ENCODE results near the gene CD160. TPM values are rescaled to one million over a fixed set of nuclear protein-coding genes. Genes with fewer than 3 reads are reported as not detected.

CD160 gene
- total RNA-seq, 1 donor from 2014 or later, result 0.93 TPM

GRCh38 chr1:145729196-145729595 is 9.9 kb downstream of the CD160 start:
- Histone ChIP-seq H3K27me3 (no peaks in the 10 kb centered on the region), H3K4me3 (no peak overlapping the region), H3K9me3 (no peaks in the 10 kb centered on the region), H3K36me3 (no peaks in the 10 kb centered on the region), H3K27ac (no peak overlapping the region), H3K4me1 (no peaks in the 10 kb centered on the region)
- ATAC-seq, result no peak
- no peak for TF ChIP-seq CTCF (IDR thresholded peaks at IDR 0.05)
- intact Hi-C loops (cut with DNase I), result no loop called here
- DNase-seq, result no peak

- no peaks in the 10 kb centered on the region for H3K4me1 ChIP-seq
- no peak overlapping the region for H3K27ac ChIP-seq
- no peak for TF ChIP-seq CTCF (IDR thresholded peaks at IDR 0.05)
- no peaks in the 10 kb centered on the region for H3K9me3 ChIP-seq
- DNase-seq (no peak), ATAC-seq (no peak)
- no peak overlapping the region for H3K4me3 ChIP-seq
- no peaks in the 10 kb centered on the region for H3K27me3 ChIP-seq
- intact Hi-C loops (cut with DNase I), result no loop called here
- H3K36me3 ChIP-seq, result no peaks in the 10 kb centered on the region
Measured at GRCh38 chr1:145729666-145730436, 10.6 kb downstream of the CD160 start.

- ATAC-seq (no peak), DNase-seq (no peak)
- TF ChIP-seq CTCF (IDR thresholded peaks at IDR 0.05), result no peak
- H3K36me3 ChIP-seq, result no peaks in the 10 kb centered on the region
- no peaks in the 10 kb centered on the region for H3K27me3 ChIP-seq
- no peaks in the 10 kb centered on the region for H3K4me1 ChIP-seq
- no peaks in the 10 kb centered on the region for H3K9me3 ChIP-seq
- no peak overlapping the region for H3K27ac ChIP-seq
- no peak overlapping the region for H3K4me3 ChIP-seq
- intact Hi-C loops (cut with DNase I), result no loop called here
Measured at GRCh38 chr1:145730467-145730866, 11.2 kb downstream of the CD160 start.

- no peaks in the 10 kb centered on the region for H3K36me3 ChIP-seq
- no peaks in the 10 kb centered on the region for H3K27me3 ChIP-seq
- no peaks in the 10 kb centered on the region for H3K9me3 ChIP-seq
- H3K4me1 ChIP-seq, result no peaks in the 10 kb centered on the region
- no peak for ATAC-seq
- no peak for DNase-seq
- no peak for TF ChIP-seq CTCF (IDR thresholded peaks at IDR 0.05)
- no peak overlapping the region for H3K27ac ChIP-seq
- intact Hi-C loops (cut with DNase I), result no loop called here
- H3K4me3 ChIP-seq, result no peak overlapping the region
Measured at GRCh38 chr1:145730900-145731299, 11.6 kb downstream of the CD160 start.

- Histone ChIP-seq H3K27ac (no peak overlapping the region), H3K4me3 (no peak overlapping the region), H3K27me3 (no peaks in the 10 kb centered on the region), H3K9me3 (no peaks in the 10 kb centered on the region), H3K4me1 (no peaks in the 10 kb centered on the region), H3K36me3 (peaks cover under 1% of the 10 kb centered on the region)
- intact Hi-C loops (cut with DNase I), result no loop called here
- ATAC-seq (no peak), DNase-seq (no peak)
- no peak for TF ChIP-seq CTCF (IDR thresholded peaks at IDR 0.05)
Measured at GRCh38 chr1:145736191-145736590, 16.9 kb downstream of the CD160 start.

All from upper lobe of right lung (tissue), 1 donor.